GM23338 (cell line): ENCODE results near the gene ARMH4. TPM values are rescaled to one million over a fixed set of nuclear protein-coding genes. Genes with fewer than 3 reads are reported as not detected.

ENCODE experiments used
- ATAC-seq: fragments of 200-7000 bp; cut with Tn5 transposase; 3 replicates; pipeline ENCODE4 v1.9.1; 2020
- DNase-seq: peaks from one replicate; pipeline ENCODE4 v3.0.0-alpha.2; 2015; ENCODE audit warnings: low spot score
- H2AFZ ChIP-seq: fragments of 200-600 bp; sonication (generic); 2 replicates; pipeline ENCODE4 v1.8.0; 2016; ENCODE audit warnings: antibody characterized with exemption, mild to moderate bottlenecking, moderate library complexity
- H3F3A ChIP-seq: fragments of 200-600 bp; sonication (generic); replicated peaks from 2 replicates; pipeline ENCODE4 v1.8.0; 2017; ENCODE audit warnings: antibody characterized with exemption, mixed run types, low read depth
- H3K27ac ChIP-seq: fragments of 200-600 bp; sonication (generic); 2 replicates; pipeline ENCODE4 v1.6.1; 2016; ENCODE audit warnings: low read depth
- H3K27me3 ChIP-seq: fragments of 200-600 bp; sonication (generic); 2 replicates; pipeline ENCODE4 v1.8.0; 2016; ENCODE audit warnings: mild to moderate bottlenecking, mixed run types, moderate library complexity; ENCODE audit not compliant: insufficient read depth
- H3K36me3 ChIP-seq: fragments of 200-600 bp; sonication (generic); 2 replicates; pipeline ENCODE4 v1.8.0; 2016; ENCODE audit warnings: mild to moderate bottlenecking; ENCODE audit not compliant: insufficient read depth
- H3K4me1 ChIP-seq: fragments of 200-600 bp; sonication (generic); 2 replicates; pipeline ENCODE4 v1.8.0; 2016; ENCODE audit warnings: mild to moderate bottlenecking, moderate library complexity; ENCODE audit not compliant: insufficient read depth
- H3K4me2 ChIP-seq: fragments of 200-600 bp; sonication (generic); 2 replicates; pipeline ENCODE4 v1.7.1; 2017; ENCODE audit warnings: mixed run types
- H3K4me3 ChIP-seq: fragments of 200-600 bp; sonication (generic); 2 replicates; pipeline ENCODE4 v1.6.1; 2016; ENCODE audit warnings: mixed run types
- H3K79me2 ChIP-seq: fragments of 200-600 bp; sonication (generic); replicated peaks from 2 replicates; pipeline ENCODE4 v1.8.0; 2017; ENCODE audit warnings: mild to moderate bottlenecking; ENCODE audit not compliant: insufficient read depth
- H3K9me2 ChIP-seq: fragments of 200-600 bp; sonication (generic); 2 replicates; pipeline ENCODE4 v1.8.0; 2017; ENCODE audit not compliant: insufficient read depth
- H4K20me1 ChIP-seq: fragments of 200-600 bp; sonication (generic); replicated peaks from 2 replicates; pipeline ENCODE4 v1.8.0; 2017; ENCODE audit warnings: mild to moderate bottlenecking; ENCODE audit not compliant: insufficient read depth
- H3K27ac Mint-ChIP-seq: 2 replicates; pipeline ENCODE4 v1.8.0; 2020; ENCODE audit warnings: inconsistent platforms, mild to moderate bottlenecking, moderate library complexity, mixed read lengths
- H3K27me3 Mint-ChIP-seq: 3 replicates; pipeline ENCODE4 v1.8.0; 2022; ENCODE audit warnings: low read depth, mild to moderate bottlenecking, moderate library complexity, mixed read lengths, inconsistent platforms; ENCODE audit not compliant: insufficient read depth, poor library complexity
- H3K36me3 Mint-ChIP-seq: 3 replicates; pipeline ENCODE4 v1.8.0; 2021; ENCODE audit warnings: low read depth, mild to moderate bottlenecking, inconsistent platforms, moderate library complexity, mixed read lengths
- H3K4me1 Mint-ChIP-seq: 3 replicates; pipeline ENCODE4 v1.8.0; 2020; ENCODE audit warnings: mild to moderate bottlenecking, inconsistent platforms, mixed read lengths
- H3K4me3 Mint-ChIP-seq: 3 replicates; pipeline ENCODE4 v1.8.0; 2021; ENCODE audit warnings: moderate library complexity, mild to moderate bottlenecking, inconsistent platforms, mixed read lengths
- H3K9me3 Mint-ChIP-seq: 3 replicates; pipeline ENCODE4 v1.8.0; 2020; ENCODE audit warnings: moderate library complexity, mild to moderate bottlenecking, inconsistent platforms, mixed read lengths
- CREB1 ChIP-seq: fragments of 250-450 bp; sonication (Bioruptor Pico); IDR thresholded peaks from 2 replicates; pipeline ENCODE4 v1.5.0; 2020; ENCODE audit warnings: low read depth, mild to moderate bottlenecking, moderate library complexity
- CTCF ChIP-seq, 2 experiments: fragments of 200-600 bp in 1 of 2; sonication (generic) in 1 of 2; conservative IDR thresholded peaks; 2 replicates each; pipeline versions ENCODE4 v1.5.1 to v1.6.1; 2016 to 2017; ENCODE audit warnings: antibody characterized with exemption in 2 of 2, low read depth in 2 of 2, mild to moderate bottlenecking in 2 of 2, moderate library complexity in 1 of 2
- EZH2 ChIP-seq: fragments of 200-600 bp; sonication (generic); IDR thresholded peaks from one replicate; pipeline ENCODE4 v1.8.0; 2017; ENCODE audit warnings: antibody characterized with exemption, mild to moderate bottlenecking, low read depth; ENCODE audit not compliant: unreplicated experiment
- EZH2phosphoT487 ChIP-seq: fragments of 200-600 bp; sonication (generic); IDR thresholded peaks from one replicate; pipeline ENCODE4 v1.8.1; 2018; ENCODE audit warnings: antibody characterized with exemption; ENCODE audit not compliant: unreplicated experiment
- JUNB ChIP-seq: IDR thresholded peaks from one replicate; pipeline ENCODE4 v1.6.1; 2016; ENCODE audit warnings: antibody characterized with exemption; ENCODE audit not compliant: unreplicated experiment
- NANOG ChIP-seq: IDR thresholded peaks from 2 replicates; pipeline ENCODE4 v1.6.1; 2016; ENCODE audit warnings: antibody characterized with exemption, borderline replicate concordance
- POLR2AphosphoS5 ChIP-seq: IDR thresholded peaks from 2 replicates; pipeline ENCODE4 v1.6.1; 2016; ENCODE audit warnings: antibody characterized with exemption, low read depth
- STAT1 ChIP-seq: IDR thresholded peaks from one replicate; pipeline ENCODE4 v1.6.1; 2016; ENCODE audit warnings: antibody characterized with exemption; ENCODE audit not compliant: unreplicated experiment
- ZNF114 ChIP-seq: fragments of 250-450 bp; sonication (Bioruptor Pico); IDR thresholded peaks from 2 replicates; pipeline ENCODE4 v1.5.0; 2020; ENCODE audit warnings: mild to moderate bottlenecking, moderate library complexity
- ZNF331 ChIP-seq: fragments of 250-450 bp; sonication (Bioruptor Pico); IDR thresholded peaks from 2 replicates; pipeline ENCODE4 v1.5.0; 2020; ENCODE audit warnings: low read depth, mild to moderate bottlenecking, moderate library complexity
- polyA plus RNA-seq: library from polyadenylated mRNA; unstranded; fragments of >200 nt; fragmentation: Nextera tagmentation; extraction: Ambion mirVana; gene quantifications from 2 replicates; pipeline ENCODE4 v1.2.1, GENCODE V29; 2016
- total RNA-seq: library from RNA; depleted of rRNA; stranded (reverse); fragments of >200 nt; shearing (Covaris generic); gene quantifications from 2 replicates; pipeline ENCODE4 v1.2.3, GENCODE V29; 2014
- TF ChIP-seq, protein P1 (sequence below): fragments of 250-450 bp; sonication (Bioruptor Pico); IDR thresholded peaks from 2 replicates; pipeline ENCODE4 v1.5.0; 2020; ENCODE audit warnings: mild to moderate bottlenecking, moderate library complexity
- TF ChIP-seq, protein P2 (sequence below): IDR thresholded peaks from 2 replicates; pipeline ENCODE4 v1.6.1; 2016; ENCODE audit warnings: antibody characterized with exemption
- TF ChIP-seq, protein P3 (sequence below): IDR thresholded peaks from one replicate; pipeline ENCODE4 v1.6.1; 2018; ENCODE audit warnings: antibody characterized with exemption; ENCODE audit not compliant: unreplicated experiment

The ARMH4 gene
- total and polyA plus RNA-seq, 2 experiments from 2014 or later: 15.5 to 20.2 TPM

DNA sequence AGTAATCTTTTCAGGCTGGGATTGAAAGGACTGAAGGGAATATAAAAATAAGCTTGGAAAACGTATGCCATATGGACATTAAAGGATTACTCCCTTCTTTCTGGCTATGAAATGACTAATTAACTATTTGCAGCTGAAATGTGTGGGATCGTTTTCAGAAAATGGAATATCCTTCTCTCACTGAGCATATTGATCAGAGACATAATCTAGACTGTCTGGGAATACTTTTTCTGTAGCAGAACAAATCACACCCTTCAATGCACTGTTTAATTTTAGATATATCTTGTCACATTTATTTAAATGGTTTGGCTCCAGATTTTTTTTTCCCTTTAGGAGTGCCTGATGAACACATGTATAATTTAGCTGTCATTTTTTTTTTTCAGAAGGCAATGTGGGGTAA is 37.2 kb upstream of the ARMH4 start:
- no peaks in the 10 kb centered on the region for H3K4me1 ChIP-seq

More for the DNA sequence above, 37.2 kb upstream of the ARMH4 start:
- Mint-ChIP-seq H3K9me3 (no peaks in the 10 kb centered on the region), H3K36me3 (no peaks in the 10 kb centered on the region), H3K27ac (no peak overlapping the region), H3K4me3 (no peak overlapping the region), H3K27me3 (no peaks in the 10 kb centered on the region), H3K4me1 (no peaks in the 10 kb centered on the region)
- Histone ChIP-seq H3K4me2 (no peak overlapping the region), H3K27me3 (no peaks in the 10 kb centered on the region), H4K20me1 (no peaks in the 10 kb centered on the region), H3K4me3 (no peak overlapping the region), H3K79me2 (no peaks in the 10 kb centered on the region), H2AFZ (no peak overlapping the region), H3K36me3 (no peaks in the 10 kb centered on the region), H3K9me2 (no peaks in the 10 kb centered on the region), H3F3A (no peaks in the 10 kb centered on the region), H3K27ac (no peak overlapping the region)
- DNase-seq (no peak), ATAC-seq (no peak)
- TF ChIP-seq ZNF331: no peak
- TF ChIP-seq JUNB: no peak
- TF ChIP-seq ZNF114: no peak
- TF ChIP-seq, protein P1, sequence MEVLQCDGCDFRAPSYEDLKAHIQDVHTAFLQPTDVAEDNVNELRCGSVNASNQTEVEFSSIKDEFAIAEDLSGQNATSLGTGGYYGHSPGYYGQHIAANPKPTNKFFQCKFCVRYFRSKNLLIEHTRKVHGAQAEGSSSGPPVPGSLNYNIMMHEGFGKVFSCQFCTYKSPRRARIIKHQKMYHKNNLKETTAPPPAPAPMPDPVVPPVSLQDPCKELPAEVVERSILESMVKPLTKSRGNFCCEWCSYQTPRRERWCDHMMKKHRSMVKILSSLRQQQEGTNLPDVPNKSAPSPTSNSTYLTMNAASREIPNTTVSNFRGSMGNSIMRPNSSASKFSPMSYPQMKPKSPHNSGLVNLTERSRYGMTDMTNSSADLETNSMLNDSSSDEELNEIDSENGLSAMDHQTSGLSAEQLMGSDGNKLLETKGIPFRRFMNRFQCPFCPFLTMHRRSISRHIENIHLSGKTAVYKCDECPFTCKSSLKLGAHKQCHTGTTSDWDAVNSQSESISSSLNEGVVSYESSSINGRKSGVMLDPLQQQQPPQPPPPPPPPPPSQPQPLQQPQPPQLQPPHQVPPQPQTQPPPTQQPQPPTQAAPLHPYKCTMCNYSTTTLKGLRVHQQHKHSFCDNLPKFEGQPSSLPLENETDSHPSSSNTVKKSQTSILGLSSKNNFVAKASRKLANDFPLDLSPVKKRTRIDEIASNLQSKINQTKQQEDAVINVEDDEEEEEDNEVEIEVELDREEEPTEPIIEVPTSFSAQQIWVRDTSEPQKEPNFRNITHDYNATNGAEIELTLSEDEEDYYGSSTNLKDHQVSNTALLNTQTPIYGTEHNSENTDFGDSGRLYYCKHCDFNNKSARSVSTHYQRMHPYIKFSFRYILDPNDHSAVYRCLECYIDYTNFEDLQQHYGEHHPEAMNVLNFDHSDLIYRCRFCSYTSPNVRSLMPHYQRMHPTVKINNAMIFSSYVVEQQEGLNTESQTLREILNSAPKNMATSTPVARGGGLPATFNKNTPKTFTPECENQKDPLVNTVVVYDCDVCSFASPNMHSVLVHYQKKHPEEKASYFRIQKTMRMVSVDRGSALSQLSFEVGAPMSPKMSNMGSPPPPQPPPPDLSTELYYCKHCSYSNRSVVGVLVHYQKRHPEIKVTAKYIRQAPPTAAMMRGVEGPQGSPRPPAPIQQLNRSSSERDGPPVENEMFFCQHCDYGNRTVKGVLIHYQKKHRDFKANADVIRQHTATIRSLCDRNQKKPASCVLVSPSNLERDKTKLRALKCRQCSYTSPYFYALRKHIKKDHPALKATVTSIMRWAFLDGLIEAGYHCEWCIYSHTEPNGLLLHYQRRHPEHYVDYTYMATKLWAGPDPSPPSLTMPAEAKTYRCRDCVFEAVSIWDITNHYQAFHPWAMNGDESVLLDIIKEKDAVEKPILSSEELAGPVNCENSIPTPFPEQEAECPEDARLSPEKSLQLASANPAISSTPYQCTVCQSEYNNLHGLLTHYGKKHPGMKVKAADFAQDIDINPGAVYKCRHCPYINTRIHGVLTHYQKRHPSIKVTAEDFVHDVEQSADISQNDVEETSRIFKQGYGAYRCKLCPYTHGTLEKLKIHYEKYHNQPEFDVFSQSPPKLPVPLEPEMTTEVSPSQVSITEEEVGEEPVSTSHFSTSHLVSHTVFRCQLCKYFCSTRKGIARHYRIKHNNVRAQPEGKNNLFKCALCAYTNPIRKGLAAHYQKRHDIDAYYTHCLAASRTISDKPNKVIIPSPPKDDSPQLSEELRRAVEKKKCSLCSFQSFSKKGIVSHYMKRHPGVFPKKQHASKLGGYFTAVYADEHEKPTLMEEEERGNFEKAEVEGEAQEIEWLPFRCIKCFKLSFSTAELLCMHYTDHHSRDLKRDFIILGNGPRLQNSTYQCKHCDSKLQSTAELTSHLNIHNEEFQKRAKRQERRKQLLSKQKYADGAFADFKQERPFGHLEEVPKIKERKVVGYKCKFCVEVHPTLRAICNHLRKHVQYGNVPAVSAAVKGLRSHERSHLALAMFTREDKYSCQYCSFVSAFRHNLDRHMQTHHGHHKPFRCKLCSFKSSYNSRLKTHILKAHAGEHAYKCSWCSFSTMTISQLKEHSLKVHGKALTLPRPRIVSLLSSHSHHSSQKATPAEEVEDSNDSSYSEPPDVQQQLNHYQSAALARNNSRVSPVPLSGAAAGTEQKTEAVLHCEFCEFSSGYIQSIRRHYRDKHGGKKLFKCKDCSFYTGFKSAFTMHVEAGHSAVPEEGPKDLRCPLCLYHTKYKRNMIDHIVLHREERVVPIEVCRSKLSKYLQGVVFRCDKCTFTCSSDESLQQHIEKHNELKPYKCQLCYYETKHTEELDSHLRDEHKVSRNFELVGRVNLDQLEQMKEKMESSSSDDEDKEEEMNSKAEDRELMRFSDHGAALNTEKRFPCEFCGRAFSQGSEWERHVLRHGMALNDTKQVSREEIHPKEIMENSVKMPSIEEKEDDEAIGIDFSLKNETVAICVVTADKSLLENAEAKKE (CRISPR knock-in tag): no peak
- no peak for TF ChIP-seq CTCF (conservative IDR thresholded peaks at IDR 0.05; ENCODE audit: low read depth in 2 of 2)
- TF ChIP-seq, protein P2, sequence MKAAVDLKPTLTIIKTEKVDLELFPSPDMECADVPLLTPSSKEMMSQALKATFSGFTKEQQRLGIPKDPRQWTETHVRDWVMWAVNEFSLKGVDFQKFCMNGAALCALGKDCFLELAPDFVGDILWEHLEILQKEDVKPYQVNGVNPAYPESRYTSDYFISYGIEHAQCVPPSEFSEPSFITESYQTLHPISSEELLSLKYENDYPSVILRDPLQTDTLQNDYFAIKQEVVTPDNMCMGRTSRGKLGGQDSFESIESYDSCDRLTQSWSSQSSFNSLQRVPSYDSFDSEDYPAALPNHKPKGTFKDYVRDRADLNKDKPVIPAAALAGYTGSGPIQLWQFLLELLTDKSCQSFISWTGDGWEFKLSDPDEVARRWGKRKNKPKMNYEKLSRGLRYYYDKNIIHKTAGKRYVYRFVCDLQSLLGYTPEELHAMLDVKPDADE: no peak
- no peak for TF ChIP-seq NANOG
- no peak for TF ChIP-seq EZH2
- no peak for TF ChIP-seq STAT1
- TF ChIP-seq, protein P3, sequence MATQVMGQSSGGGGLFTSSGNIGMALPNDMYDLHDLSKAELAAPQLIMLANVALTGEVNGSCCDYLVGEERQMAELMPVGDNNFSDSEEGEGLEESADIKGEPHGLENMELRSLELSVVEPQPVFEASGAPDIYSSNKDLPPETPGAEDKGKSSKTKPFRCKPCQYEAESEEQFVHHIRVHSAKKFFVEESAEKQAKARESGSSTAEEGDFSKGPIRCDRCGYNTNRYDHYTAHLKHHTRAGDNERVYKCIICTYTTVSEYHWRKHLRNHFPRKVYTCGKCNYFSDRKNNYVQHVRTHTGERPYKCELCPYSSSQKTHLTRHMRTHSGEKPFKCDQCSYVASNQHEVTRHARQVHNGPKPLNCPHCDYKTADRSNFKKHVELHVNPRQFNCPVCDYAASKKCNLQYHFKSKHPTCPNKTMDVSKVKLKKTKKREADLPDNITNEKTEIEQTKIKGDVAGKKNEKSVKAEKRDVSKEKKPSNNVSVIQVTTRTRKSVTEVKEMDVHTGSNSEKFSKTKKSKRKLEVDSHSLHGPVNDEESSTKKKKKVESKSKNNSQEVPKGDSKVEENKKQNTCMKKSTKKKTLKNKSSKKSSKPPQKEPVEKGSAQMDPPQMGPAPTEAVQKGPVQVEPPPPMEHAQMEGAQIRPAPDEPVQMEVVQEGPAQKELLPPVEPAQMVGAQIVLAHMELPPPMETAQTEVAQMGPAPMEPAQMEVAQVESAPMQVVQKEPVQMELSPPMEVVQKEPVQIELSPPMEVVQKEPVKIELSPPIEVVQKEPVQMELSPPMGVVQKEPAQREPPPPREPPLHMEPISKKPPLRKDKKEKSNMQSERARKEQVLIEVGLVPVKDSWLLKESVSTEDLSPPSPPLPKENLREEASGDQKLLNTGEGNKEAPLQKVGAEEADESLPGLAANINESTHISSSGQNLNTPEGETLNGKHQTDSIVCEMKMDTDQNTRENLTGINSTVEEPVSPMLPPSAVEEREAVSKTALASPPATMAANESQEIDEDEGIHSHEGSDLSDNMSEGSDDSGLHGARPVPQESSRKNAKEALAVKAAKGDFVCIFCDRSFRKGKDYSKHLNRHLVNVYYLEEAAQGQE: no peak
- TF ChIP-seq POLR2AphosphoS5: no peak
- TF ChIP-seq CREB1 (CRISPR knock-in tag): no peak
- no peak for TF ChIP-seq EZH2phosphoT487
